AG09319 (cell line): Measurements from ENCODE around the gene CNIH4.

ENCODE experiments used
- DNase-seq: peaks from one replicate; pipeline ENCODE4 v3.0.0-alpha.2; 2010; ENCODE audit warnings: low read depth; ENCODE audit errors: extremely low read depth
- TF ChIP-seq, protein P1 (sequence below): IDR thresholded peaks from 2 replicates; pipeline ENCODE4 v1.5.1; 2011; ENCODE audit warnings: low read depth, mild to moderate bottlenecking, inconsistent platforms, low read length, moderate library complexity

Gene CNIH4

DNA sequence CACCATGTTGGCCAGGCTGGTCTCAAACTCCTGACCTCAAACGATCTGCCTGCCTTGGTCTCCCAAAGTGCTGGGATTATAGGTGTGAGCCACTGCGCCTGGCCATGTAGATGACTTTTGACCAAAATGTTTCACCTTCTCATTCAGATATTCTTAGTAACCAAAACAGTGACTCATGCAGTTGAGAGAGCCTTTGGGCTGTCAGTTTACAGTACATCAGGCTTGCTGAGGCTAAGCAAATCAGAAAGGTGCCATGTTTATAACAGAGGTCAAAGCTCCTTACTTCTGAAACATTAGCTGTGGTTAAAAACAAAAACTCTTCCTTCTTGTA lies 21.0 kb downstream of the CNIH4 start:
- DNase-seq: no peak
- TF ChIP-seq, protein P1, sequence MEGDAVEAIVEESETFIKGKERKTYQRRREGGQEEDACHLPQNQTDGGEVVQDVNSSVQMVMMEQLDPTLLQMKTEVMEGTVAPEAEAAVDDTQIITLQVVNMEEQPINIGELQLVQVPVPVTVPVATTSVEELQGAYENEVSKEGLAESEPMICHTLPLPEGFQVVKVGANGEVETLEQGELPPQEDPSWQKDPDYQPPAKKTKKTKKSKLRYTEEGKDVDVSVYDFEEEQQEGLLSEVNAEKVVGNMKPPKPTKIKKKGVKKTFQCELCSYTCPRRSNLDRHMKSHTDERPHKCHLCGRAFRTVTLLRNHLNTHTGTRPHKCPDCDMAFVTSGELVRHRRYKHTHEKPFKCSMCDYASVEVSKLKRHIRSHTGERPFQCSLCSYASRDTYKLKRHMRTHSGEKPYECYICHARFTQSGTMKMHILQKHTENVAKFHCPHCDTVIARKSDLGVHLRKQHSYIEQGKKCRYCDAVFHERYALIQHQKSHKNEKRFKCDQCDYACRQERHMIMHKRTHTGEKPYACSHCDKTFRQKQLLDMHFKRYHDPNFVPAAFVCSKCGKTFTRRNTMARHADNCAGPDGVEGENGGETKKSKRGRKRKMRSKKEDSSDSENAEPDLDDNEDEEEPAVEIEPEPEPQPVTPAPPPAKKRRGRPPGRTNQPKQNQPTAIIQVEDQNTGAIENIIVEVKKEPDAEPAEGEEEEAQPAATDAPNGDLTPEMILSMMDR: no peak

DNA sequence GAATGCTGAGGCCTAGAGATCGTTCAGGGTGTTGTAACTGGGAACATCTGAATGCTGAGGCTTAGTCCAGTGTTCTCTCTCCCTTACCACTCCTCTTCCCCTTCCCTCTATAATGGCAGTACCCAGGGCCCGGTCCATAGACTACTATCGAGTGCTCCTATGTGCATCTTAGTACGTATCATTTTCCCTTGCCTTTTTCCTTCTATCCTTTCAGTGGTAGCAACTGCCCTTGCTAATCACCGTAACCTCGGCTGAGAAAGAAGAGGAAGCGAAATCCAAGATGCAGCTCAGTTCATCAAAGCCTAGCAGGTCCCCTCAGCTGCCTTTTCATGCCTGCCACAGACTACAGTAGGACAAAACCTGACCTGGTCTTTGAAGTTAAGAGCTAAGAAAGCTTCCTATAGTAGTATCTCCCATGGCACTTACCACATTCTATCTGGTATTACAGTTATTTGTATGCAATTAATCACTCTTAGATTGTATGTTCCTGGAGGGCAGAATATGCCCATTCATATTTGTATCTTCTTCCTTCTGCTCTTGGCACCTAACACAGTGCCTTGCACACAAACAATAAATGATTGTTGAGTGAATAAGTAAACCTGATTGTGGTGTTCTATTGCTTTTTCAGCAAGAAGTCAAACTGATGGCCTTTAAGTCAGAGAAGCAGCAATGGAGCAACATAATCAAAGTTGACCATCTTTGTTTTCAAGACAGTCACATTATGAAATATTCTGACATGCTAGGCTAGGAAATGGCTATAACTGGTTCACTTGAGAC lies 22.4 kb downstream of the CNIH4 start:
- TF ChIP-seq, protein P1: no peak

DNA sequence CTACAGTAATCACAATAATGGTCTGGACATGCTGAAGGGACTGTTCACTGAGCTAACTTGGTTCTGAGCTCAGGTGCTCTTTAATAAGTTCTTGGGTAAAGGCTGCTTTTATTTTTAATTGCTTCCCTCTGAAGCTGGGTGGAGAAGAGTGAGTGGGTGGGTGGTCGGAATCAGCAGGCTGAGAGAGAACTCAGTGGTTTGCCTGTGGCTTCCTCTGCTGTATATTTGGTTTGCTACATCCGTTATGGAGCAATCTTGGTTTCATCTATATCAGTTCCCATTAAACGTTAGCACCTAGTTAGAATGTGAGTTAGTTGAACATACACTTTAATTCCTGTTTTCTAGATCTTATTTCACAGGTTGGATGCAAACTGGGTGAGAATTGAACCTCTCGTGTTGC lies 23.3 kb downstream of the CNIH4 start:
- no peak for DNase-seq
- TF ChIP-seq, protein P1: no peak

More for the DNA sequence above, 22.4 kb downstream of the CNIH4 start:
- no peak for DNase-seq

DNA sequence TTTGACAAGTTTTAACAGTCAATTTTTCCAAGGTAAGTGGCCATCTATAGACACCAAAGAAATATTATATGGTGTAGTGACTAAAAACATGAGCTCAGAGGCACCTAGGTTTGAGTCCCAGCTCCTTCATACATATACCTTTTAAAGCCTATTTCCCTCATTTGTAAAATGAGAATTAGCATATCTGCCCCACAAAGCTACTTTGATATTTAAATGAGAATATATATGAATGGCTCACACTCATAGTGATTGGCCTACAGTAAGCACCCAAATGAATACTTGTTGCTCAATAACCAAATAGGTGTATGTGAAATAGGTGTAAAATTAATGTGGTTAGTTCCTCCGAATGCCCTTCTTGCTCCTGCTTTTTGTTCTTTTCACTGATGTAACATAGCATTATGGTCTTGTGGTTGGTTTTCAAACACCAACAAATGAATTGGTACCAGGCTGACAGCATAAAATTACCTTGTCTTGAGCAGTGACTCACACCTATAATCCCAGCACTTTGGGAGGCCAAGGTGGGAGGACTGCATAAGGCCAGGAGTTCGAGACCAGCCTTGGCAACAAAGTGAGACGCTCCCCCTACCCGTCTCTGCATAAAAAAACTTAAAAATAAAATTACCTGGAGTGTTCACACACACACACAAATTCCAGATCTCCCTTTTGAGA lies 25.3 kb downstream of the CNIH4 start:
- no peak for DNase-seq
- TF ChIP-seq, protein P1: no peak

DNA sequence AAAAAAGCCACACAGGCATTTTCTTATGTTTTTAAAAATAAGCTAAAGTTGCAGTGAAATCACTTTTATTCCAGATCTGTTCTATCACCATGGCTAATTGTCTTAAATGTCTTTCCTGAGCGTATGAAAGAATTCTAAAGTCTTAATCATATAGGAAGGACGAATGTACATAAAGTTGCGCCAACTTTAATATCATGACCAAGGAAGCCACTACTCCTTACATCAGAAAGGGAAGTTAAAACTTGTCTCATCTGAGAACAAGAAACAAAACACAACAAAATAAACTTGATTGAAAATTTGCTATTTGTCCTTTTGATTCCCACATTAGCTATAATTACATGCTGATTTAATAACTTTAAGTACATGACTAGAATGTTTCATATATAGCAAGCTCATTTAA lies 26.5 kb downstream of the CNIH4 start:
- TF ChIP-seq, protein P1: no peak
- no peak for DNase-seq

DNA sequence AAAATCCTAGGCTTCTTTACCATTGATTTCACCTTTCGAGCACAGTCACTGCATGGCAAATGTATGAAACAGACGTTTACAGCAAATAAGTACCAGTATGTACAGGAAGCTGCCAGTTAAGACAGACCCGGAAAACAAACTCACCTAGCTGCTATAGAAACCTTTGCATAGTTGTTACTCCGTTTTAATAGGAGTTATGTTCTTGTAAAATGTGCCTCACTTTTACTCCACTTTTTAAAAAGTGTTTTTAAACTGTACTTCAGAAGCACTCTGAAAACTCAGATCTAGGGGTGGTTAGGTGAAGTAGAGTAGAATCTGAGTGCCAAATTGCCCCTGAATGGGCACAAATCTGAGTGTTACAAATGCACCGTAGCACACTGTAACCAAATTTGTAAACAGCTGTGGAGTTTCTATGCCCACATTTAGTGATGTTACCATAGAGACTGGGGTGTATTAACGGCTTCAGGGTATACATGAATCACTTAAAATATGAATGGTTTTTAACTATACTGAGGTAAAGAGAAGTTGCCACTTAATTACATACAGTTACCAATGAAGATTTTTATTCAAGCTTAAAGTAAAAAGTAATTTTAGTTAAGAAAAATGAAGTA lies 30.7 kb downstream of the CNIH4 start:
- DNase-seq: no peak
- TF ChIP-seq, protein P1: no peak

DNA sequence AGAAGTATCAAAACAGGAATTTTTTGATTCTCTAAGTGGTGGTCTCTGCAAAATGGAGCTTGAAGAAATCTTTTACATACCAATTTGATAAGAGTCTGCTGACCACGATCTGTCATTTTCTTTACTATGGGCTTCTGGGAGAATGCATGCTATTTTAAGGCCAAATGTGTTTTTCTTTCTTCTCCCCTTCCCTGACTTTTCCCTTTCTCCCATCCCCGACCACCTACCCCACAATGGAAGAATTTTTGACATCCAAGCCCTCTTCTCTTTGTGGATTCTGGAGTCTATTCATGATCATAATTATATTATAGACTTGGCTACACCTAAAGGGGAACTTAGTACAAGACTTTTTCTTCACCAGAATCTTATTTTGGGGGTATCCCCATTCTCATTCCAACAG lies 31.3 kb downstream of the CNIH4 start:
- no peak for DNase-seq
- TF ChIP-seq, protein P1: no peak
